Measurements from ENCODE around the gene LRMDA.

The LRMDA gene

GRCh38 chr10:76302481-76302880 lies 871.1 kb downstream of the LRMDA start:
- H3K9me3 ChIP-seq (ENCODE audit: insufficient read depth, low read depth, low read length): no peaks in the 10 kb centered on the region
- no peak overlapping the region for H3K9ac ChIP-seq (ENCODE audit: low read depth, low read length)
- H3K4me3 ChIP-seq (ENCODE audit: low read length): no peak overlapping the region
- peaks cover 5% of the 10 kb centered on the region; the same call in 1 of the 2 replicates for H3K4me1 ChIP-seq (ENCODE audit: insufficient read depth, low read length)
- H3K27ac ChIP-seq (ENCODE audit: low read length): no peak overlapping the region
- no peaks in the 10 kb centered on the region for H3K36me3 ChIP-seq (ENCODE audit: insufficient read depth, low read depth, low read length)
- H3K27me3 ChIP-seq (ENCODE audit: insufficient read depth, low read length): peaks cover 7% of the 10 kb centered on the region; the same call in 1 of the 2 replicates

- Histone ChIP-seq H3K4me1 (ENCODE audit: insufficient read depth, low read length) (peaks cover 5% of the 10 kb centered on the region; the same call in 1 of the 2 replicates), H3K27ac (ENCODE audit: low read length) (no peak overlapping the region), H3K27me3 (ENCODE audit: insufficient read depth, low read length) (peaks cover 7% of the 10 kb centered on the region; the same call in 1 of the 2 replicates), H3K9ac (ENCODE audit: low read depth, low read length) (no peak overlapping the region), H3K9me3 (ENCODE audit: insufficient read depth, low read depth, low read length) (no peaks in the 10 kb centered on the region), H3K4me3 (ENCODE audit: low read length) (no peak overlapping the region), H3K36me3 (ENCODE audit: insufficient read depth, low read depth, low read length) (no peaks in the 10 kb centered on the region)
These were observed 871.7 kb downstream of the LRMDA start for GRCh38 chr10:76302961-76303630.

- Histone ChIP-seq H3K9ac (ENCODE audit: low read depth, low read length) (no peak overlapping the region), H3K27me3 (ENCODE audit: insufficient read depth, low read length) (peaks cover 7% of the 10 kb centered on the region; the same call in 1 of the 2 replicates), H3K4me1 (ENCODE audit: insufficient read depth, low read length) (peaks cover 5% of the 10 kb centered on the region; the same call in 1 of the 2 replicates), H3K4me3 (ENCODE audit: low read length) (no peak overlapping the region), H3K9me3 (ENCODE audit: insufficient read depth, low read depth, low read length) (no peaks in the 10 kb centered on the region), H3K36me3 (ENCODE audit: insufficient read depth, low read depth, low read length) (no peaks in the 10 kb centered on the region), H3K27ac (ENCODE audit: low read length) (no peak overlapping the region)
These were observed 872.4 kb downstream of the LRMDA start for GRCh38 chr10:76303682-76304316.

DNA sequence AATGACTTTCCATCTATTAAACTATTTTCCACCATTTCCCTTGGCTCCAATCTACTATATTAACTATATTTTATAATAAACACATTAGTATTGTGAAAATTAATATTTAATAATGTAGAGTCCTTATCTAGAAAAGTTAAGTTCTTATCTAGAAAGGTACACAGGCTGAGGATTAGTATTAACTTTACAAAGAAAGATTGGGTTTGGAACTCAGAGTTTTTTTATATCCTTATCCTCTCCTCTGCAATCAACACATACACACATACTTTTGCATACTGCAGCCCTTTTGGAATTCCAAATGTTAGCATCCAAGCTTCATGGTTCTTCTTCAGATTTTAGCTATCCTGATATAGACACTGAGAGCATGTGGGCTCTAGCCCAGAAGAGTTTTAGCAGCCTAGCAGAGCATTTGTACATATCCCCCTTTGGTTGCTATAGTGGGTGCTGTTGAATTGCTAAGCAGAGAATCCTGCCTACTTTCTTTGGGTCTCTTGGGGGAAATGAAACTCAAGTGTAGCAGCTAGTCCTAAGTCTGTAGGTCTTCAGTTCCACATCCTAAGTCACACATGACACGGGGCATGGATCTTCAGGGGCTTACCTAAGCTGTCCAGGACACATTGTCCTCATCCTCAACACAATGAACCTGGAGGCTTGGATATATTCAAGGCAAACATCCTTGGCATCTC lies 874.6 kb downstream of the LRMDA start:
- H3K36me3 ChIP-seq (ENCODE audit: insufficient read depth, low read depth, low read length): no peaks in the 10 kb centered on the region
- H3K27ac ChIP-seq (ENCODE audit: low read length): no peak overlapping the region
- no peaks in the 10 kb centered on the region for H3K9me3 ChIP-seq (ENCODE audit: insufficient read depth, low read depth, low read length)
- peaks cover 7% of the 10 kb centered on the region; the same call in 1 of the 2 replicates for H3K27me3 ChIP-seq (ENCODE audit: insufficient read depth, low read length)
- no peak overlapping the region for H3K4me3 ChIP-seq (ENCODE audit: low read length)
- peaks cover 5% of the 10 kb centered on the region; the same call in 1 of the 2 replicates for H3K4me1 ChIP-seq (ENCODE audit: insufficient read depth, low read length)
- no peak overlapping the region for H3K9ac ChIP-seq (ENCODE audit: low read depth, low read length)

DNA sequence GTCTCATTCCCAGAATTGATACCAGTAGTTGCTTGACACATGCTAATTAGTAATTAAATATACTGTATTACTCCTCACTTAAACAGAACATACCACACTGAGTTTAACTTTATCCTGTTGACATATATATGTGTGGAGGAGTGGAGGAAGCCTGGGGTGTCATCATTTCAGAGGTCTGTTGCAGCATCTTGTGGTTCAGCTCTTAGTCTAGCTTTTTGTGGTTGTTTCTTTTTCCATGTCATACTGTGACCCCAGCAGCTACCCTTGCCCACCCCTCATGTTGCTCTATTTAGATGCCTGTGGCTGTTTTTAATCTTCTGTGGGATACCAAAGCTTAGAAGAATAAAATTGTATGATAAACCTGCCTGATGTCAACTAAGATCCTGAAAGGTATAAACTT lies 875.4 kb downstream of the LRMDA start:
- peaks cover 5% of the 10 kb centered on the region; the same call in 1 of the 2 replicates for H3K4me1 ChIP-seq (ENCODE audit: insufficient read depth, low read length)
- H3K4me3 ChIP-seq (ENCODE audit: low read length): no peak overlapping the region
- no peak overlapping the region for H3K9ac ChIP-seq (ENCODE audit: low read depth, low read length)
- H3K36me3 ChIP-seq (ENCODE audit: insufficient read depth, low read depth, low read length): no peaks in the 10 kb centered on the region
- H3K27me3 ChIP-seq (ENCODE audit: insufficient read depth, low read length): peaks cover 7% of the 10 kb centered on the region; the same call in 1 of the 2 replicates
- H3K27ac ChIP-seq (ENCODE audit: low read length): no peak overlapping the region
- H3K9me3 ChIP-seq (ENCODE audit: insufficient read depth, low read depth, low read length): no peaks in the 10 kb centered on the region

DNA sequence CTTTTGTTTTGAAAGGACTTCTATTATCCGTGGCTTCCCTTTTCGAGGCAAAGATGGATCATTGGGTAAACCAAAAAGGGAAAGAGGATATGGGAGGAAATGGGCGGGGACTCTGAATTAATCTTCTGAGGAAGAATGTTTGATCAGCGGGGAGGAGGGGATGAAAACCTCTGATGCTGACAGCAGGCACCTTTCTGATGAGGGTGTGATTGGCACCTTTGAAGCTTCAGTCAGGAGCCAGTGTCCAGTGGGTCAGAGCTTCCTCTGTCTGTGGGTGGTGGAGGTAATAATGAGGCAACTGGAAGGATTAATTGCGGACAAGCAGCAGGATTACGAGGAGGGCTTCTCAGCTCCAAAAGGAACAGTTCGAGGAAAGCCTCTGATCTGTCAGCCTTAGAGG lies 877.6 kb downstream of the LRMDA start:
- Histone ChIP-seq H3K27ac (ENCODE audit: low read length) (no peak overlapping the region), H3K36me3 (ENCODE audit: insufficient read depth, low read depth, low read length) (no peaks in the 10 kb centered on the region), H3K9ac (ENCODE audit: low read depth, low read length) (no peak overlapping the region), H3K9me3 (ENCODE audit: insufficient read depth, low read depth, low read length) (no peaks in the 10 kb centered on the region), H3K4me3 (ENCODE audit: low read length) (no peak overlapping the region), H3K27me3 (ENCODE audit: insufficient read depth, low read length) (no peaks in the 10 kb centered on the region), H3K4me1 (ENCODE audit: insufficient read depth, low read length) (no peaks in the 10 kb centered on the region)

DNA sequence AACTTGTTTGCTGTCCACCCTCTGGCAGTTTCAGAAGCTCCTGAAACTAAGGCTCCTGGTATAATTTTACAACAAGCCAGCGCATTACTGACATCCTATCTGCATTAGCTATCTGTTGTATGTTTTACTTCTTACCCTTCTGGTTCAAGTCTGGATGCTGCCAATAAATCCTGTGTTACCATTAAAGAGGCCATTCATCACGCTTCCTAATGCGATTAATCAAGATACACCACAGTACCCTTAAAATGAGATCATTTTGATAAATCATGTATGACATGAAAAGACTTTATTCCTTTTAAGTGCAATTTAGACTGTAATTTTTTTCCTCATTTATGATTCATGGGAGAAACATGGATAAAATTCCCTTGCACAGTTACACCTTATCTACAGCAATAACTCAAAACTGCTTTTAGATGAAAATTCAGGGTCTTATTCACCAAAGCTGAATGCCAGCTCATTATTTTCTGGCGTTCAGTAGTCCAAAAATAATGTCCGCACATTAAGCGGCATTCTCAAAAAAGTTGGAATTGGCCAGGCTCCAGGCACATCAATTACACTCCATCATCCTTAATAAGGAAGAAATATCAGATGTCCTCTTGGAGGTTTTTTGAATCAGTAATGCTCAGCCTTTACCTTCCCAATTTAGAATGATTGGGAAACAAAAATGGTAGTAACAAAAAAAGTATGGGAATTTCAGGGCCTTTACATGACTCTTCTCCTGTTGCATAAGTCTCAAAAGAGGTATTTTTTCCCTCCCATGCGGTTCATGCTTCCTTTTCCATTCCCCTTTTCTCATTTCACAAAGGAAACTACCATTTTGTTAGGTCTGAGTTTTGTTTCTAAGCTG lies 878.5 kb downstream of the LRMDA start:
- Histone ChIP-seq H3K36me3 (ENCODE audit: insufficient read depth, low read depth, low read length) (no peaks in the 10 kb centered on the region), H3K9me3 (ENCODE audit: insufficient read depth, low read depth, low read length) (no peaks in the 10 kb centered on the region), H3K9ac (ENCODE audit: low read depth, low read length) (no peak overlapping the region), H3K27me3 (ENCODE audit: insufficient read depth, low read length) (no peaks in the 10 kb centered on the region), H3K4me1 (ENCODE audit: insufficient read depth, low read length) (no peaks in the 10 kb centered on the region), H3K27ac (ENCODE audit: low read length) (no peak overlapping the region), H3K4me3 (ENCODE audit: low read length) (no peak overlapping the region)

GRCh38 chr10:76310588-76311080 lies 879.2 kb downstream of the LRMDA start:
- Histone ChIP-seq H3K36me3 (ENCODE audit: insufficient read depth, low read depth, low read length) (no peaks in the 10 kb centered on the region), H3K27ac (ENCODE audit: low read length) (no peak overlapping the region), H3K9ac (ENCODE audit: low read depth, low read length) (no peak overlapping the region), H3K4me3 (ENCODE audit: low read length) (no peak overlapping the region), H3K4me1 (ENCODE audit: insufficient read depth, low read length) (no peaks in the 10 kb centered on the region), H3K9me3 (ENCODE audit: insufficient read depth, low read depth, low read length) (no peaks in the 10 kb centered on the region), H3K27me3 (ENCODE audit: insufficient read depth, low read length) (no peaks in the 10 kb centered on the region)

DNA sequence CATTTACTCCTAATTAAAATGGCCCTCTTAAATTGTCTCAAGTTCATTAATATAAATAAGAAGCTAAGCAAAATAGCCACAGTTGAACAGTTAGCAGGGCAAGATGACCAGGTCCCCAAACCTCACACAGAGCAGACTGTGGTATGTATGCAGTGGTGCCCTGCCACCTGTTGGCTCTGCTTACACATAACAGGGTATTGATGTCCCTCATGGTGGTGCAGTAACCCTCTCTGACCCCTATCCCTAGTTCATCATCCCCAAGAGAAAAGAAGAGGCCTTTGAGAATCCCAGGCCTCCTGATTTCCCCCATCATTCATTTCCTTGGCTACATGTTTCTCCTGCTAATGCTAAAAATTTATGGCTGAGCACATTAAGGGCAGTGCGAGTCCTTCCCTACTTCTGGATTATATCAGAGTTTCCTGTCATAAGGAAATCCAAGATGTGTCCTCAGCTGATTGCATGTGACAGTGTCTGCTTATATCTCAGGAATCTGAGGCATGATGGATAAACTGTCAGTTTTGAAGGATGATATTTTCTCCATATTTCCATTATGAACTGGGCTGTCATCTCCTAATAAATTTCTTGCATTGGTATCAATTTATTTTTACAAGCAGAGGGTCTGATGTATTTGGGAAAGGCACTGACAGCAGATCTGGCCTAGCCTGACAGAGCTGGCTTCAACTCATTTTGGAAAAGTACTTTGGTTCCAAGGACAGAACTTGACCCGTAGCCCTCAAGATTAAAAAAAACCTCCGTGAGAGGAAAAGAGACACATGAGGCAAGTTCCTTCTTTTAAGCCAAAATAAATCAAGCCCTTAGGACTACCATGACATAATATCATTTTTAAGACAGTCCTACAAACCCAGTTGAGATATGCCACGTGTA lies 880.6 kb downstream of the LRMDA start:
- Histone ChIP-seq H3K27me3 (ENCODE audit: insufficient read depth, low read length) (no peaks in the 10 kb centered on the region), H3K36me3 (ENCODE audit: insufficient read depth, low read depth, low read length) (no peaks in the 10 kb centered on the region), H3K9ac (ENCODE audit: low read depth, low read length) (no peak overlapping the region), H3K27ac (ENCODE audit: low read length) (no peak overlapping the region), H3K4me3 (ENCODE audit: low read length) (no peak overlapping the region), H3K9me3 (ENCODE audit: insufficient read depth, low read depth, low read length) (no peaks in the 10 kb centered on the region), H3K4me1 (ENCODE audit: insufficient read depth, low read length) (no peaks in the 10 kb centered on the region)

- Histone ChIP-seq H3K27me3 (ENCODE audit: insufficient read depth, low read length) (no peaks in the 10 kb centered on the region), H3K4me3 (ENCODE audit: low read length) (no peak overlapping the region), H3K27ac (ENCODE audit: low read length) (no peak overlapping the region), H3K4me1 (ENCODE audit: insufficient read depth, low read length) (no peaks in the 10 kb centered on the region; the same call in 1 of the 2 replicates), H3K36me3 (ENCODE audit: insufficient read depth, low read depth, low read length) (no peaks in the 10 kb centered on the region), H3K9me3 (ENCODE audit: insufficient read depth, low read depth, low read length) (no peaks in the 10 kb centered on the region), H3K9ac (ENCODE audit: low read depth, low read length) (no peak overlapping the region)
These were observed 883.8 kb downstream of the LRMDA start for GRCh38 chr10:76315240-76315639.

All from iPS-20b (cell line).